Measurements from ENCODE around the gene HRG.

HRG gene

DNA sequence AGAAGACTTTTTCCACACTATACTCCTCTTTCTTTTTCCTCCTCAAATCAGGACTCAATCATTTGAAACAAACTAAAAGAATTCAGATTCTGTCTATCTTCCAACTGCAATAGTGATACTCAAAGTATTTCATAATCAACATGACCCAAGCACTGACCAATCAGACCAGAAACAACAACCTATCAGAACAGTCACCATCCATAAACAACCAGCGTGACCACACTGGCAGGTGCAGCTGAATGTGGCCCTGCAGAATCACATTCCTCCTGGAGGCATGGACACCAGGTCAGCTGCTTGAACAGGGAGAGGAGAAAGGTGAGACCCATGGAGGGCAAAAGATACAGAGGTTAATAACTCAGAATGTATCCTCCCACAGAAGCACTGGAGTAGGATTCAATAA, 13.3 kb downstream of the HRG start:
- Histone ChIP-seq H4K20me1 (ENCODE audit: insufficient read depth, low read length) (no peaks in the 10 kb centered on the region), H3K36me3 (ENCODE audit: insufficient read depth, low read length) (no peaks in the 10 kb centered on the region), H3K4me1 (ENCODE audit: insufficient read depth, low read length, severe bottlenecking) (no peaks in the 10 kb centered on the region), H3F3A (ENCODE audit: insufficient read depth, low read length) (no peaks in the 10 kb centered on the region), H2AFZ (ENCODE audit: low read length) (no peak overlapping the region), H3K4me3 (ENCODE audit: low read depth, low read length, poor library complexity, severe bottlenecking) (no peak overlapping the region), H3K79me2 (ENCODE audit: insufficient read depth, low read length) (no peaks in the 10 kb centered on the region), H3K27me3 (ENCODE audit: insufficient read depth, low read length) (0 out of 2 replicates have a peak, but pooled peaks cover 8% of the 10 kb centered on the region), H3K9me3 (ENCODE audit: low read length) (no peaks in the 10 kb centered on the region), H3K4me2 (ENCODE audit: low read length) (no peak overlapping the region), H3K9me2 (ENCODE audit: low read depth, low read length) (no peaks in the 10 kb centered on the region), H3K27ac (ENCODE audit: low read depth, low read length, poor library complexity, severe bottlenecking) (no peak overlapping the region), H3K9ac (ENCODE audit: low read length) (no peak overlapping the region)
- TF ChIP-seq CTCF (IDR thresholded peaks at IDR 0.05; ENCODE audit: low read length) (no peak), EZH2 (IDR thresholded peaks at IDR 0.05; ENCODE audit: borderline replicate concordance, low read length) (no peak)

- H4K20me1 ChIP-seq (ENCODE audit: insufficient read depth, low read length): no peaks in the 10 kb centered on the region
- no peaks in the 10 kb centered on the region for H3K4me1 ChIP-seq (ENCODE audit: insufficient read depth, low read length, severe bottlenecking)
- H3K9ac ChIP-seq (ENCODE audit: low read length): no peak overlapping the region
- no peaks in the 10 kb centered on the region for H3F3A ChIP-seq (ENCODE audit: insufficient read depth, low read length)
- H3K36me3 ChIP-seq (ENCODE audit: insufficient read depth, low read length): no peaks in the 10 kb centered on the region
- H3K27ac ChIP-seq (ENCODE audit: low read depth, low read length, poor library complexity, severe bottlenecking): no peak overlapping the region
- H3K79me2 ChIP-seq (ENCODE audit: insufficient read depth, low read length): no peaks in the 10 kb centered on the region
- no peak overlapping the region for H3K4me2 ChIP-seq (ENCODE audit: low read length)
- H3K9me3 ChIP-seq (ENCODE audit: low read length): peaks cover 4% of the 10 kb centered on the region; the same call in 1 of the 2 replicates
- no peaks in the 10 kb centered on the region for H3K9me2 ChIP-seq (ENCODE audit: low read depth, low read length)
- no peak overlapping the region for H2AFZ ChIP-seq (ENCODE audit: low read length)
- peaks cover 3% of the 10 kb centered on the region; the same call in 1 of the 2 replicates for H3K27me3 ChIP-seq (ENCODE audit: insufficient read depth, low read length)
- H3K4me3 ChIP-seq (ENCODE audit: low read depth, low read length, poor library complexity, severe bottlenecking): no peak overlapping the region
- no peak for TF ChIP-seq CTCF (IDR thresholded peaks at IDR 0.05; ENCODE audit: low read length)
- no peak for TF ChIP-seq EZH2 (IDR thresholded peaks at IDR 0.05; ENCODE audit: borderline replicate concordance, low read length)
Observed at GRCh38 chr3:186680869-186681268, 15.1 kb downstream of the HRG start.

- Histone ChIP-seq H3K27me3 (ENCODE audit: insufficient read depth, low read length) (peaks cover 4% of the 10 kb centered on the region; the same call in 1 of the 2 replicates), H3K79me2 (ENCODE audit: insufficient read depth, low read length) (no peaks in the 10 kb centered on the region), H3K9me3 (ENCODE audit: low read length) (peaks cover 4% of the 10 kb centered on the region; the same call in 1 of the 2 replicates), H3K4me3 (ENCODE audit: low read depth, low read length, poor library complexity, severe bottlenecking) (no peak overlapping the region), H3K9me2 (ENCODE audit: low read depth, low read length) (no peaks in the 10 kb centered on the region), H3K4me1 (ENCODE audit: insufficient read depth, low read length, severe bottlenecking) (no peaks in the 10 kb centered on the region), H4K20me1 (ENCODE audit: insufficient read depth, low read length) (no peaks in the 10 kb centered on the region), H3F3A (ENCODE audit: insufficient read depth, low read length) (no peaks in the 10 kb centered on the region), H3K36me3 (ENCODE audit: insufficient read depth, low read length) (no peaks in the 10 kb centered on the region), H3K4me2 (ENCODE audit: low read length) (no peak overlapping the region), H2AFZ (ENCODE audit: low read length) (no peak overlapping the region), H3K27ac (ENCODE audit: low read depth, low read length, poor library complexity, severe bottlenecking) (no peak overlapping the region), H3K9ac (ENCODE audit: low read length) (no peak overlapping the region)
- TF ChIP-seq CTCF (IDR thresholded peaks at IDR 0.05; ENCODE audit: low read length): no peak
- no peak for TF ChIP-seq EZH2 (IDR thresholded peaks at IDR 0.05; ENCODE audit: borderline replicate concordance, low read length)
Observed at GRCh38 chr3:186682812-186683211, 17.0 kb downstream of the HRG start.
